GM23338 (cell line): ENCODE measurements around the gene VWC2.

Experiments used
- CREB1 ChIP-seq: fragments of 250-450 bp; sonication (Bioruptor Pico); IDR thresholded peaks from 2 replicates; pipeline ENCODE4 v1.5.0; 2020; ENCODE audit warnings: low read depth, mild to moderate bottlenecking, moderate library complexity
- CTCF ChIP-seq, 2 experiments: fragments of 200-600 bp in 1 of 2; sonication (generic) in 1 of 2; conservative IDR thresholded peaks; 2 replicates each; pipeline versions ENCODE4 v1.5.1 to v1.6.1; 2016 to 2017; ENCODE audit warnings: antibody characterized with exemption in 2 of 2, low read depth in 2 of 2, mild to moderate bottlenecking in 2 of 2, moderate library complexity in 1 of 2
- EZH2 ChIP-seq: fragments of 200-600 bp; sonication (generic); IDR thresholded peaks from one replicate; pipeline ENCODE4 v1.8.0; 2017; ENCODE audit warnings: antibody characterized with exemption, mild to moderate bottlenecking, low read depth; ENCODE audit not compliant: unreplicated experiment
- EZH2phosphoT487 ChIP-seq: fragments of 200-600 bp; sonication (generic); IDR thresholded peaks from one replicate; pipeline ENCODE4 v1.8.1; 2018; ENCODE audit warnings: antibody characterized with exemption; ENCODE audit not compliant: unreplicated experiment
- NANOG ChIP-seq: IDR thresholded peaks from 2 replicates; pipeline ENCODE4 v1.6.1; 2016; ENCODE audit warnings: antibody characterized with exemption, borderline replicate concordance
- POLR2AphosphoS5 ChIP-seq: IDR thresholded peaks from 2 replicates; pipeline ENCODE4 v1.6.1; 2016; ENCODE audit warnings: antibody characterized with exemption, low read depth
- REST ChIP-seq: IDR thresholded peaks from one replicate; pipeline ENCODE4 v1.6.1; 2018; ENCODE audit warnings: antibody characterized with exemption; ENCODE audit not compliant: unreplicated experiment
- ZNF114 ChIP-seq: fragments of 250-450 bp; sonication (Bioruptor Pico); IDR thresholded peaks from 2 replicates; pipeline ENCODE4 v1.5.0; 2020; ENCODE audit warnings: mild to moderate bottlenecking, moderate library complexity

- TF ChIP-seq CTCF (conservative IDR thresholded peaks at IDR 0.05; ENCODE audit: low read depth in 2 of 2) (no peak), REST (no peak), EZH2phosphoT487 (no peak), EZH2 (no peak), ZNF114 (no peak), POLR2AphosphoS5 (no peak), NANOG (no peak), CREB1 (no peak)
These were observed 29.2 kb downstream of the VWC2 start for GRCh38 chr7:49802600-49802999.
